ENCODE measurements around the gene ZNF547. TPM values are rescaled to one million over a fixed set of nuclear protein-coding genes. Genes with fewer than 3 reads are reported as not detected.

Gene ZNF547
- 1 to 10 TPM in 3 of 5 donors, under 1 TPM in 2; 0.77 to 4.8 (median 3.5) TPM for total RNA-seq
- total RNA-seq (2013): 2.8 TPM
- 0.86 to 10.1 (median 2.0) reads per million in 29 experiments for total RNA-seq

GRCh38 chr19:57362997-57363687 lies at the start of gene ZNF547, which contains the start of gene TRAPPC2B:
Gene ZNF547, plus strand, starts transcription at chr19:57363551. Its CDS starts 5,005 bp downstream, at chr19:57368556.
Gene TRAPPC2B, plus strand, starts transcription at chr19:57363551. Its CDS starts 1,283 bp downstream, at chr19:57364834.
- peak within 1 kb of the TSS; percentile 63 to 71 for H3K4me3 ChIP-seq (ENCODE audit: control insufficient read depth in 1 of 2, extremely low read depth in 1 of 2, low read length in 1 of 2)
- peaks cover 0 to 5% of the 10 kb centered on the region in 2 donors for H3K36me3 ChIP-seq (ENCODE audit: control insufficient read depth in 2 of 2, extremely low read depth in 1 of 2, insufficient read depth in 1 of 2, low read length in 1 of 2)
- peaks cover 15 to 20% (median 15%) of the 10 kb centered on the region in 3 donors for H3K4me1 Mint-ChIP-seq
- POLR2A ChIA-PET: interaction anchor here in 1 of 2 donors (1.2 kb wide), 1 partner anchor 26 kb away, joined by 4 read pairs; no protein-coding TSS in a partner anchor
- peaks cover 0 to 14% of the 10 kb centered on the region in 2 experiments for H3K4me1 ChIP-seq (ENCODE audit: control insufficient read depth in 1 of 2, extremely low read depth in 1 of 2, insufficient read depth in 2 of 2, low read length in 2 of 2)
- DNase-seq (peak; percentile 94 to 100 (median 98)), ATAC-seq (replicated peaks in 1 of 4) (peak; percentile 94 to 98 (median 96))
- H3K27ac Mint-ChIP-seq: peak within 1 kb of the TSS; percentile 94 to 97
- H3K27me3 Mint-ChIP-seq: peaks cover 0 to 4% of the 10 kb centered on the region in 2 donors
- CTCF ChIA-PET: no interaction called here
- peaks cover 2% of the 10 kb centered on the region for H3K9me3 ChIP-seq
- H3K4me3 Mint-ChIP-seq: peak within 1 kb of the TSS; percentile 87 to 94 (median 93)
- WGBS (ENCODE audit: insufficient coverage): 2% methylated on average over 44 of the region's 47 CpGs
- H3K27ac ChIP-seq (ENCODE audit: low read length): peak within 1 kb of the TSS; percentile 91
- peaks cover 8 to 36% (median 32%) of the 10 kb centered on the region in 3 donors for H3K9me3 Mint-ChIP-seq
- peaks cover 51% of the 10 kb centered on the region for H3K36me3 Mint-ChIP-seq
- no peaks in the 10 kb centered on the region for H3K27me3 ChIP-seq (replicated peaks in 1 of 2; ENCODE audit: control insufficient read depth in 2 of 2, extremely low read depth in 1 of 2, insufficient read depth in 2 of 2, low read length in 1 of 2)

GRCh38 chr19:57314146-57314545 lies 49.2 kb upstream of the ZNF547 start:
- Histone ChIP-seq H3K36me3 (ENCODE audit: control insufficient read depth in 2 of 2, extremely low read depth in 1 of 2, insufficient read depth in 1 of 2, low read length in 1 of 2) (no peaks in the 10 kb centered on the region), H3K27ac (ENCODE audit: low read length) (no peak overlapping the region), H3K4me1 (ENCODE audit: control insufficient read depth in 1 of 2, extremely low read depth in 1 of 2, insufficient read depth in 2 of 2, low read length in 2 of 2) (no peaks in the 10 kb centered on the region), H3K9me3 (no peaks in the 10 kb centered on the region), H3K4me3 (ENCODE audit: control insufficient read depth in 1 of 2, extremely low read depth in 1 of 2, low read length in 1 of 2) (no peak overlapping the region), H3K27me3 (replicated peaks in 1 of 2; ENCODE audit: control insufficient read depth in 2 of 2, extremely low read depth in 1 of 2, insufficient read depth in 2 of 2, low read length in 1 of 2) (peaks cover 2 to 19% of the 10 kb centered on the region in 2 experiments)
- Mint-ChIP-seq H3K27ac (no peak overlapping the region), H3K9me3 (peaks cover 24 to 32% (median 25%) of the 10 kb centered on the region in 3 donors), H3K27me3 (peaks cover 33 to 38% of the 10 kb centered on the region in 2 donors), H3K36me3 (no peaks in the 10 kb centered on the region), H3K4me1 (no peaks in the 10 kb centered on the region), H3K4me3 (no peak overlapping the region)
- DNase-seq (no peak), ATAC-seq (replicated peaks in 1 of 4) (no peak)
- ChIA-PET CTCF (no interaction called here), POLR2A (no interaction called here)
- 91% methylated on average over 3 of the region's 4 CpGs for WGBS (ENCODE audit: insufficient coverage)

- H3K27me3 Mint-ChIP-seq: peaks cover 33 to 38% of the 10 kb centered on the region in 2 donors
- 24% methylated on average over 28 of the region's 29 CpGs for WGBS (ENCODE audit: insufficient coverage)
- H3K36me3 Mint-ChIP-seq: peaks cover 14% of the 10 kb centered on the region
Measured at GRCh38 chr19:57317503-57317902, 45.8 kb upstream of the ZNF547 start.

GRCh38 chr19:57319869-57320179 lies 43.5 kb upstream of the ZNF547 start:
- H3K4me3 ChIP-seq (ENCODE audit: control insufficient read depth in 1 of 2, extremely low read depth in 1 of 2, low read length in 1 of 2): peak overlapping the region; percentile 73 to 85
- H3K36me3 ChIP-seq (ENCODE audit: control insufficient read depth in 2 of 2, extremely low read depth in 1 of 2, insufficient read depth in 1 of 2, low read length in 1 of 2): peaks cover 12 to 19% of the 10 kb centered on the region in 2 donors
- no peaks in the 10 kb centered on the region for H3K9me3 ChIP-seq
- Mint-ChIP-seq H3K9me3 (peaks cover 22 to 33% (median 32%) of the 10 kb centered on the region in 3 donors), H3K36me3 (peaks cover 35% of the 10 kb centered on the region), H3K4me3 (peak overlapping the region; percentile 92 to 95 (median 93)), H3K27me3 (peaks cover 26 to 31% of the 10 kb centered on the region in 2 donors), H3K27ac (peak overlapping the region; percentile 93 to 95), H3K4me1 (peaks cover 27 to 33% (median 32%) of the 10 kb centered on the region in 3 donors)
- H3K27me3 ChIP-seq (replicated peaks in 1 of 2; ENCODE audit: control insufficient read depth in 2 of 2, extremely low read depth in 1 of 2, insufficient read depth in 2 of 2, low read length in 1 of 2): peaks cover 0 to 16% of the 10 kb centered on the region in 2 experiments
- 10% methylated on average over 1 of the region's 1 CpG for WGBS (ENCODE audit: insufficient coverage)
- ATAC-seq (replicated peaks in 1 of 4): no peak
- peak overlapping the region; percentile 68 for H3K27ac ChIP-seq (ENCODE audit: low read length)
- no peak for DNase-seq
- CTCF ChIA-PET: no interaction called here
- POLR2A ChIA-PET: interaction anchor here in 1 of 2 donors (0.5 kb wide), 1 partner anchor 93 kb away, joined by 3 read pairs; no protein-coding TSS in a partner anchor
- peaks cover 21 to 24% of the 10 kb centered on the region in 2 experiments for H3K4me1 ChIP-seq (ENCODE audit: control insufficient read depth in 1 of 2, extremely low read depth in 1 of 2, insufficient read depth in 2 of 2, low read length in 2 of 2)

More at GRCh38 chr19:57317503-57317902, 45.8 kb upstream of the ZNF547 start:
- Mint-ChIP-seq H3K27ac (no peak overlapping the region), H3K9me3 (peaks cover 23 to 27% (median 25%) of the 10 kb centered on the region in 3 donors), H3K4me1 (peaks cover 23 to 28% (median 25%) of the 10 kb centered on the region in 3 donors), H3K4me3 (no peak overlapping the region)
- H3K27ac ChIP-seq (ENCODE audit: low read length): no peak overlapping the region
- ChIA-PET CTCF (interaction anchor here (0.6 to 0.7 kb wide), 2 partner anchors 88 to 146 kb away, joined by 3 to 6 read pairs; no protein-coding TSS in a partner anchor), POLR2A (interaction anchor here in 1 of 2 donors (0.6 kb wide), 1 partner anchor 18 kb away, joined by 5 read pairs; no protein-coding TSS in a partner anchor)
- peaks cover 0 to 19% of the 10 kb centered on the region in 2 experiments for H3K27me3 ChIP-seq (replicated peaks in 1 of 2; ENCODE audit: control insufficient read depth in 2 of 2, extremely low read depth in 1 of 2, insufficient read depth in 2 of 2, low read length in 1 of 2)
- DNase-seq (no peak), ATAC-seq (replicated peaks in 1 of 4) (no peak)
- peaks cover 21 to 24% of the 10 kb centered on the region in 2 experiments for H3K4me1 ChIP-seq (ENCODE audit: control insufficient read depth in 1 of 2, extremely low read depth in 1 of 2, insufficient read depth in 2 of 2, low read length in 2 of 2)
- no peak overlapping the region for H3K4me3 ChIP-seq (ENCODE audit: control insufficient read depth in 1 of 2, extremely low read depth in 1 of 2, low read length in 1 of 2)
- no peaks in the 10 kb centered on the region for H3K36me3 ChIP-seq (ENCODE audit: control insufficient read depth in 2 of 2, extremely low read depth in 1 of 2, insufficient read depth in 1 of 2, low read length in 1 of 2)
- no peaks in the 10 kb centered on the region for H3K9me3 ChIP-seq

- peak within 1 kb of the TSS; percentile 68 for H3K27ac ChIP-seq (ENCODE audit: low read length)
- peak within 1 kb of the TSS; percentile 73 to 85 for H3K4me3 ChIP-seq (ENCODE audit: control insufficient read depth in 1 of 2, extremely low read depth in 1 of 2, low read length in 1 of 2)
- peaks cover 22 to 26% of the 10 kb centered on the region in 2 donors for H3K27me3 Mint-ChIP-seq
- ChIA-PET CTCF (no interaction called here), POLR2A (interaction anchor here in 1 of 2 donors (0.5 kb wide), 1 partner anchor 92 kb away, joined by 3 read pairs; no protein-coding TSS in a partner anchor)
- peaks cover 41% of the 10 kb centered on the region for H3K36me3 Mint-ChIP-seq
- peaks cover 0 to 16% of the 10 kb centered on the region in 2 experiments for H3K27me3 ChIP-seq (replicated peaks in 1 of 2; ENCODE audit: control insufficient read depth in 2 of 2, extremely low read depth in 1 of 2, insufficient read depth in 2 of 2, low read length in 1 of 2)
- peaks cover 27 to 33% (median 32%) of the 10 kb centered on the region in 3 donors for H3K4me1 Mint-ChIP-seq
- DNase-seq: peak; percentile 75 to 95 (median 88)
- H3K9me3 Mint-ChIP-seq: peaks cover 21 to 33% (median 29%) of the 10 kb centered on the region in 3 donors
- peak within 1 kb of the TSS; percentile 92 to 95 (median 93) for H3K4me3 Mint-ChIP-seq
- ATAC-seq (replicated peaks in 1 of 4): peak; percentile 93 to 99 (median 98)
- H3K9me3 ChIP-seq: peaks cover 3% of the 10 kb centered on the region
- H3K36me3 ChIP-seq (ENCODE audit: control insufficient read depth in 2 of 2, extremely low read depth in 1 of 2, insufficient read depth in 1 of 2, low read length in 1 of 2): peaks cover 15 to 25% of the 10 kb centered on the region in 2 donors
- H3K27ac Mint-ChIP-seq: peak within 1 kb of the TSS; percentile 93 to 95
- WGBS (ENCODE audit: insufficient coverage): 2% methylated on average over 58 of the region's 71 CpGs
- H3K4me1 ChIP-seq (ENCODE audit: control insufficient read depth in 1 of 2, extremely low read depth in 1 of 2, insufficient read depth in 2 of 2, low read length in 2 of 2): peaks cover 21 to 24% of the 10 kb centered on the region in 2 experiments
Measured at GRCh38 chr19:57320180-57321084, 42.9 kb upstream of the ZNF547 start, which contains the start of gene ZNF543. Gene ZNF543, plus strand, starts transcription at chr19:57320472. Its CDS starts 382 bp downstream, at chr19:57320854.
